ENCODE measurements around the gene RPL18A.

RPL18A gene

GRCh38 chr19:17834350-17835181, 25.1 kb upstream of the RPL18A start:
- ATAC-seq (replicated peaks) = peak; percentile 45
- peak overlapping the region; percentile 73 to 77 for H3K27ac Mint-ChIP-seq

GRCh38 chr19:17835182-17836006, 24.3 kb upstream of the RPL18A start:
- peak overlapping the region; percentile 73 to 77 for H3K27ac Mint-ChIP-seq
- no peak for ATAC-seq (replicated peaks)
- H3K36me3 Mint-ChIP-seq (ENCODE audit: insufficient read depth) = peaks cover 76% of the 10 kb centered on the region

More at GRCh38 chr19:17834350-17835181, 25.1 kb upstream of the RPL18A start:
- Mint-ChIP-seq H3K9me3 (no peaks in the 10 kb centered on the region), H3K27me3 (no peaks in the 10 kb centered on the region), H3K4me1 (ENCODE audit: low read depth in 2 of 2) (peaks cover 17 to 18% of the 10 kb centered on the region in 2 donors), H3K36me3 (ENCODE audit: insufficient read depth) (peaks cover 73% of the 10 kb centered on the region), H3K4me3 (no peak overlapping the region)
- no peak for DNase-seq

DNA sequence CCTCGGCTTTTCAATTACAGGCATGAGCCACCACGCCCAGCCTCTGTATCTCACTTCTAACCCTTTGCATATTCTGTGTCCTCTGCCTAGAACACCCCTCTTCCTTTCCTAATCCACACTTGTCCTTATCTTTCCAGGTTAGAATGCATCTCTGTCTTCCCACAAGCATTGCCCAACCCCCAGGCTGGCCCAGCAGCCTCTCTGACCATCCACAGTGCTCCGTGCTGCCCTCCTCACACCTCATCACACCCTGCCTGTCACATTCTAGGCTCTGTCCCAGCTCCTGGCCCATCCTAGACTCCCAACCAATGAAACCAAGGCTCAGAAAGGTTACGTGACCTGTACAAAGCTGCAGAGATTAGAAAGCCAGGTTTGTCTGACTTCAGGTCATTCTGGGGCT, 23.2 kb upstream of the RPL18A start:
- Mint-ChIP-seq H3K36me3 (ENCODE audit: insufficient read depth) (peaks cover 80% of the 10 kb centered on the region), H3K4me3 (no peak overlapping the region)

More at GRCh38 chr19:17835182-17836006, 24.3 kb upstream of the RPL18A start:
- Mint-ChIP-seq H3K27me3 (no peaks in the 10 kb centered on the region), H3K9me3 (no peaks in the 10 kb centered on the region), H3K4me3 (no peak overlapping the region), H3K4me1 (ENCODE audit: low read depth in 2 of 2) (peaks cover 16 to 17% of the 10 kb centered on the region in 2 donors)
- no peak for DNase-seq

GRCh38 chr19:17837972-17838371, 21.7 kb upstream of the RPL18A start:
- H3K4me3 Mint-ChIP-seq = no peak overlapping the region
- peak overlapping the region in 1 of 2 donors; percentile 79 for H3K27ac Mint-ChIP-seq
- DNase-seq (no peak), ATAC-seq (replicated peaks) (no peak)
- H3K4me1 Mint-ChIP-seq (ENCODE audit: low read depth in 2 of 2) = peaks cover 19 to 25% of the 10 kb centered on the region in 2 donors
- peaks cover 76% of the 10 kb centered on the region for H3K36me3 Mint-ChIP-seq (ENCODE audit: insufficient read depth)
- no peaks in the 10 kb centered on the region for H3K9me3 Mint-ChIP-seq
- H3K27me3 Mint-ChIP-seq = no peaks in the 10 kb centered on the region

More for the DNA sequence above, 23.2 kb upstream of the RPL18A start:
- Mint-ChIP-seq H3K4me1 (ENCODE audit: low read depth in 2 of 2) (peaks cover 19 to 22% of the 10 kb centered on the region in 2 donors), H3K9me3 (no peaks in the 10 kb centered on the region), H3K27me3 (no peaks in the 10 kb centered on the region), H3K27ac (peak overlapping the region; percentile 77 to 89)
- ATAC-seq (replicated peaks) (no peak), DNase-seq (no peak)

DNA sequence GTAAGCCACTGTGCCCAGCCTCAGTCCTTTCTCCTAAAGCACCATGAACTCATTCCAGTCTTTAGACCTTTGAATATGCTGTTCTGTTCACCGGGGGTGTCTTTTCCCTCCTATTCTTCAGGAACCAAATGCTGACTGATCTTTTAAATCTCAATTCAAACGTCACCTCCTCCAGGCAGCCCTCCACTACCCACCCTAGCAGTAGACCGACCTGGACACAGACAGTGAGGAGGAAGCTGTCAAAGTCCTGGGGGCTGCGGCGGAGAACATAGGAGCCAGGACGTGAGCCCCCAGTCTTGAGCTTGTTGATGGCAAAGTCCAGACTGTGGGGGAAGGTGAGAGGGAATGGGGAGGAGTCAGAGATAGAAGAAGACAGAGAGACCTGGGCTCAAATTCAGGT, 19.7 kb upstream of the RPL18A start:
- Mint-ChIP-seq H3K36me3 (ENCODE audit: insufficient read depth) (peaks cover 84% of the 10 kb centered on the region), H3K4me3 (no peak overlapping the region), H3K27me3 (no peaks in the 10 kb centered on the region), H3K27ac (no peak overlapping the region), H3K9me3 (no peaks in the 10 kb centered on the region), H3K4me1 (ENCODE audit: low read depth in 2 of 2) (peaks cover 33 to 35% of the 10 kb centered on the region in 2 donors)
- ATAC-seq (replicated peaks) = no peak
- DNase-seq = no peak

DNA sequence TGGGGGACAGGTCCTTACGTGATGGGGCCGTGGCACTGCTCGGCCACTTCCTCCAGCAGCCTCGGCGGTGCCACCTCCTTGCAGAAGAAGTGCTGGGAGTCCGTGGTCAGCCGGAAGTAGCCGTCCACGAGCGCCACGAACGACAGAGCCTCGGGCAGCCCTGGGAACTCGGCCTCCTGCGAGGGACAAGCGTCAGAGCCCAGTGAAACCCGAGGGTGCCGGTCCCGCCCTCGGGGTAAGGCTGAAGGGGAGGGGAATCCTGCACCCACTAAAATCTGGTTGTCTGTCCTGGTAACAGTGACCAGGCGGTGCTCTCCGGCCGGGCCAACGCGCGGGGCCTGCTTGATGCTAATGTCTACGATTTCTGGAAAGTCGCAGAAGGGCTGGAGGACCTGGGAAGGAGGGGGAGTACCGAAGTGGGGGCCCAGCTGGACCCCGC, 18.3 kb upstream of the RPL18A start:
- Mint-ChIP-seq H3K9me3 (no peaks in the 10 kb centered on the region), H3K27me3 (no peaks in the 10 kb centered on the region), H3K4me3 (no peak overlapping the region), H3K36me3 (ENCODE audit: insufficient read depth) (peaks cover 83% of the 10 kb centered on the region), H3K27ac (peak overlapping the region; percentile 38 to 65), H3K4me1 (ENCODE audit: low read depth in 2 of 2) (peaks cover 34 to 39% of the 10 kb centered on the region in 2 donors)
- DNase-seq (no peak), ATAC-seq (replicated peaks) (no peak)

DNA sequence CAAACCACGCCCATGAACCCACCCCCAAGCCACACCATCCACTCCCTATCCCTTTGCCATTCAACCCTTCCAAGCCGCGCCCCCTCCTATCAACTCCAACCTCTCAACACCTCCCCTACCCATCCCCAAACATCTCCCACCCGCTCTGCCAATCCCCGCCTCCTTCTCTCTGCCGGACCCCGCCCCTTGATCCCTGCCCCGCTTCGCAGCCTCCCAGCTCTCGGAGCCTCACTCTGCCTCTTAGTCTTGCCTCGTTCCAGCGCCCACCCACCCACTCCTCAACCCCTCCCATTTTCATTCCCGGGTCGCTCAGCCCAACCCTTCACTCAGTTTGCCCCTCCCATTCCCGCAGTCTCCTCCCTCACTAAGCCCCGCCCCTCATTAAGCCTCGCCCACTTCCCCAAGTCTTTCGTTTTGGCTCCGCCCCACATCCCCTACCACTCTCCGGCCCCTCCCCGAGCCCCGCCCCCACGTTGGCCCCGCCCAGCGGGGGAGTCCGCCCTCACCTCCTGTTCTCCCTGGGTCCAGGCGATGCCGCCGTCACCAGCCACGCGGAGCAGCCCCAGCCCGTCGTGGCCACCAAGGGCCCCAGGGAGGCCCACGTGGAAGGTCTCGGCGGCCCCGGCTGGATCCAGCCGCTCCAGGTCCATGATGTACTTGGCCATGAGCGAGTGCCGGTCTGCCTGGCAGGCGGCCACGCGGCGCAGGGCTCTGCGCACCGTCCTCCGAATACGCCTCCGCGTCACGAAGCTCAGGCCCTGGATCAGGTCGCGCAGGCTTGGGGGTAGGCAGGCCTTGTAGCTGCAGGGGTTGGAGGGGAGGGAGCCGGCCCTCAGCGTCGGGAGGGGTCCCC, 17.7 kb upstream of the RPL18A start:
- H3K4me1 Mint-ChIP-seq (ENCODE audit: low read depth in 2 of 2) = peaks cover 30 to 37% of the 10 kb centered on the region in 2 donors
- H3K9me3 Mint-ChIP-seq = no peaks in the 10 kb centered on the region
- peaks cover 78% of the 10 kb centered on the region for H3K36me3 Mint-ChIP-seq (ENCODE audit: insufficient read depth)
- ATAC-seq (replicated peaks) (no peak), DNase-seq (no peak)
- no peaks in the 10 kb centered on the region for H3K27me3 Mint-ChIP-seq
- H3K4me3 Mint-ChIP-seq = no peak overlapping the region
- H3K27ac Mint-ChIP-seq = peak overlapping the region; percentile 65 to 97

DNA sequence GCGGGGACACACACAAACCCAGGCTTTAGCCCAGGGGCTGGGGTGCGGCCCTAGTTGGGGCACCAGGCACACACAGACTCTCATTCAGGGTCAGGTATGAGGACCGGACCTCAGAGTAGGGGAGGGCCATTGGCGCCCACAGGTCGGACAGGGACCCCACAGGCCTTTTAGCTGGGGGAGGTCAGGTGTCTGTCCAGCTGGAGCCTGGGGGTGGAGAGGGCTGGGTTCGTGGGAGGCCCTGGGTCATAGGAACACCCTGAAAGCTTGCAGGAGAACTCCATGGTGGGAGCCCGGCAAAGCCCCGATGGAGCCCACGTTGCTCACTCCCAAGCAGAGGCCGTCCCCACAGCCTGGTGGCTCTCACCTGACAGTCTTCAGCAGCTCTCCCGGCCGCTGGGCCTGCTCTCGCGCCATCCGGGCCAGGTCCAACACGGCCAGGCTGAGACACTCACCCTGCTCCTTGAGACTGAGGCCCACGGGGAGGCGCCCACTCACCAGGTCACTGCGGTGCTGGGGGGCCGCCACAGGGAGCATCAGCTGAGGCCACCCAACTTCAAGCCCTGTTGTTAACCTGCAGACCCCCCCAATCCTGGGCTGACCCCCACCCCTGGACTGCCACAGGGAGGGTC, 16.9 kb upstream of the RPL18A start:
- Mint-ChIP-seq H3K4me3 (no peak overlapping the region), H3K4me1 (ENCODE audit: low read depth in 2 of 2) (peaks cover 31 to 38% of the 10 kb centered on the region in 2 donors), H3K9me3 (no peaks in the 10 kb centered on the region), H3K36me3 (ENCODE audit: insufficient read depth) (peaks cover 76% of the 10 kb centered on the region), H3K27ac (peak overlapping the region in 1 of 2 donors; percentile 97), H3K27me3 (no peaks in the 10 kb centered on the region)
- ATAC-seq (replicated peaks) (no peak), DNase-seq (no peak)

DNA sequence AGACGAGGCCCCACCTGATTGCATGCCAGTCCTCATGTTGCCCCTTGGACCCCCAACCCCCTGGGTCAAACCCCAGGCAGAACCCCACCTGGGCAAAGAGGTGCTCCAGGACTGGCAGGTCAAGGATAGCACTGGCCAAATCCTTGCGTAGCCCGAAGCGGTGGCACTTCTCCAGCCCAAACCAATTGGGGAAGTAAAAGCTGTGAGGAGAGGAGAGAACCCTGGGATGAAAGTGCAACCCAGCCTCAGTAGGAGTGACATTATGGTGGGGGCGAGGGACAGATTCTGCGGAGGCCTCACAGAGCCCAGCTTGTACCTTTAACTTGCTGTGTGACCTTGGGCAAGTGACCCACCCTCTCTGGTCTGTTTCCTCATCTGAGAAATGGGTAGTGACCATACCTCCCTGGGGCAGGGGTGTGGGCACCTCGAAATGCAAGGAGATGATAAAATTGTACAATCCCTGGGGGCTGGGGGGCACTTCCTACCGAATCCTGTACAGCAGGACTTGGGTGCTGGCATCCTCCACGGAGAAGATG, 16.4 kb upstream of the RPL18A start:
- Mint-ChIP-seq H3K27ac (peak overlapping the region in 1 of 2 donors; percentile 97), H3K4me1 (ENCODE audit: low read depth in 2 of 2) (peaks cover 36 to 44% of the 10 kb centered on the region in 2 donors), H3K9me3 (no peaks in the 10 kb centered on the region), H3K36me3 (ENCODE audit: insufficient read depth) (peaks cover 75% of the 10 kb centered on the region), H3K27me3 (no peaks in the 10 kb centered on the region), H3K4me3 (peak overlapping the region; percentile 89 to 90)
- DNase-seq (no peak), ATAC-seq (replicated peaks) (no peak)

DNA sequence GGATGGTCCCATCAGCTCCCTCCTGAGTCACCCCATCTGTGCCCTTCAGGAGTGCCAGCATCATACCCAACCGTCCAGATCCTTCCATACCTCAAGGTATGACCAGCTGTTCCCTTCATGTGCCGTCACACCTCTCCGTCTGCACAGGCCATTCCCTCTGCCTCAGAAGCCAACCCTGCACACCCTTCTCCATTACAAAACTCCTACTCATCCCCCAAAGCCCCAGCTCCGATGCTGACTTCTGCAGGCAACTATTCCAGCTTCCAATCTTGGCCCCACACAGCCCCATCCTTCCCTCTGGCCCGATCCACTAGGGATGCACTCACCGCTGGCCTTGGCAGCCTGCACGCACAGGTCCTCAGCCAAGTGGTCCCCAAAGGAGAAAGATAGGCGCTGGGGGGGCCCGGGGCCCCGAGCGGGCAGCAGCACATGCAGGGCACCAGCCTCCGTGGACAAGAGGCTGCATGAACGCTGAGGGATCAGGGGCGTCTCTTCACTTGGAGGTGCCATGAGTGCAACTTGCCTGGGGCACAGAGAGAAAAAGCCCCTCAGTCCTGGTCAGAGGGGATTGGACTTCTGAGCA, 15.7 kb upstream of the RPL18A start:
- H3K36me3 Mint-ChIP-seq (ENCODE audit: insufficient read depth) = peaks cover 72% of the 10 kb centered on the region
- no peaks in the 10 kb centered on the region for H3K9me3 Mint-ChIP-seq
- DNase-seq (no peak), ATAC-seq (replicated peaks) (no peak)
- H3K27ac Mint-ChIP-seq = peak overlapping the region; percentile 49 to 97
- H3K4me3 Mint-ChIP-seq = peak overlapping the region; percentile 89 to 90
- no peaks in the 10 kb centered on the region for H3K27me3 Mint-ChIP-seq
- peaks cover 42 to 49% of the 10 kb centered on the region in 2 donors for H3K4me1 Mint-ChIP-seq (ENCODE audit: low read depth in 2 of 2)

DNA sequence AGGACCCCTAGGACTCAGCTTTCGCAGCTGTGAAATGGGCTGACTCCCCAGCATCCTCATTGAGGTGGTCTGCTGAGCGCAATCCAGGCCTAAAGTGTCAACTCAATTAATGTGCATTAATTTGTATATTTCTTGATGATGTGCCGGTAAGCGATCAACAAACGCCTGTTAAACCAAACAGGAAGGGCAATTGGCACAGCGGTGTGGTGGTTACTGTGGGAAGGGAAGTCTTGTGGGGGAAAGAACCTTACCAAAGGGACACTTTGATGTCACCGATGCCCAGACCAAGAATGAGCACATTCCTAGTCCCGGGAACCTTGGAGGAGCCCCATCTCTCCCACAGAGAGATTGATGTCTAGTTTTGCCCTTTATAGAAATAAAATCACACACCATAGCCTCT, 13.6 kb upstream of the RPL18A start:
- no peaks in the 10 kb centered on the region for H3K27me3 Mint-ChIP-seq
- no peaks in the 10 kb centered on the region for H3K9me3 Mint-ChIP-seq
- peak overlapping the region; percentile 89 to 90 for H3K4me3 Mint-ChIP-seq
- DNase-seq = peak; percentile 42 to 53 (median 49)
- H3K27ac Mint-ChIP-seq = peak overlapping the region; percentile 91 to 97
- peak; percentile 43 for ATAC-seq (replicated peaks)
- H3K4me1 Mint-ChIP-seq (ENCODE audit: low read depth in 2 of 2) = peaks cover 56 to 62% of the 10 kb centered on the region in 2 donors
- peaks cover 51% of the 10 kb centered on the region for H3K36me3 Mint-ChIP-seq (ENCODE audit: insufficient read depth)

Measured in effector memory CD8-positive, alpha-beta T cell (primary cell).